OCI-LY1 (cell line): Measurements from ENCODE around the gene AQP1.

Experiments used
- EZH2 ChIP-seq: fragments of 200-600 bp; sonication (generic), shearing (Covaris generic); IDR thresholded peaks from 2 replicates; pipeline ENCODE4 v1.8.0; 2017; ENCODE audit warnings: borderline replicate concordance, mixed run types, mild to moderate bottlenecking, antibody characterized with exemption, low read length, moderate library complexity, mixed read lengths
- TF ChIP-seq, protein P1 (sequence below): fragments of 200-600 bp; sonication (generic), shearing (Covaris generic); IDR thresholded peaks from 2 replicates; pipeline ENCODE4 v1.5.1; 2017; ENCODE audit warnings: mild to moderate bottlenecking, antibody characterized with exemption, low read length, moderate library complexity, mixed read lengths

DNA sequence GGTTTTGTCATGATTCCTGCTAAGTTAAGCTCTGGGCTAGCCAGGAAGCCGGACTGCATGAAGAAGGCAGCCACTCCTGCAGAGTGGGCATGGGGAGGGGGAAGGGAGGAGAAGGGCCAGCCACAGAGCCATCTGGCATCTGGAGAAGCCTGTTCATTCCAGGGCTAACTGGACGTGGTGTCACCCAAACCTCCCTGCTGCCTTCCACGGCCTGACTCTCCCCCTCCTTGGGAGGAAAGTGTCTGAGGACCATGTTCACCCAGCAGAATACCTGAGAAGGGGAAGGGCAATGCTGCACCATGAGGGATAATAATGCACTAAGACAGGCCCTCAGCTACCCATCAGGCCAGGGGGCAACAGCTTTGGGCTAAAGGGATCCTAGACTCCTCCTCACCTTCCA is 15.4 kb downstream of the AQP1 start:
- TF ChIP-seq EZH2 = no peak
- TF ChIP-seq, protein P1, sequence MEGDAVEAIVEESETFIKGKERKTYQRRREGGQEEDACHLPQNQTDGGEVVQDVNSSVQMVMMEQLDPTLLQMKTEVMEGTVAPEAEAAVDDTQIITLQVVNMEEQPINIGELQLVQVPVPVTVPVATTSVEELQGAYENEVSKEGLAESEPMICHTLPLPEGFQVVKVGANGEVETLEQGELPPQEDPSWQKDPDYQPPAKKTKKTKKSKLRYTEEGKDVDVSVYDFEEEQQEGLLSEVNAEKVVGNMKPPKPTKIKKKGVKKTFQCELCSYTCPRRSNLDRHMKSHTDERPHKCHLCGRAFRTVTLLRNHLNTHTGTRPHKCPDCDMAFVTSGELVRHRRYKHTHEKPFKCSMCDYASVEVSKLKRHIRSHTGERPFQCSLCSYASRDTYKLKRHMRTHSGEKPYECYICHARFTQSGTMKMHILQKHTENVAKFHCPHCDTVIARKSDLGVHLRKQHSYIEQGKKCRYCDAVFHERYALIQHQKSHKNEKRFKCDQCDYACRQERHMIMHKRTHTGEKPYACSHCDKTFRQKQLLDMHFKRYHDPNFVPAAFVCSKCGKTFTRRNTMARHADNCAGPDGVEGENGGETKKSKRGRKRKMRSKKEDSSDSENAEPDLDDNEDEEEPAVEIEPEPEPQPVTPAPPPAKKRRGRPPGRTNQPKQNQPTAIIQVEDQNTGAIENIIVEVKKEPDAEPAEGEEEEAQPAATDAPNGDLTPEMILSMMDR = no peak
